ENCODE results near the gene SFTA2.

- TF ChIP-seq CTCF (IDR thresholded peaks at IDR 0.05) (no peak), EZH2phosphoT487 (IDR thresholded peaks at IDR 0.05) (no peak), EZH2 (IDR thresholded peaks at IDR 0.05) (no peak)
Observed at GRCh38 chr6:30907758-30908591, 24.0 kb downstream of the SFTA2 start, which contains the start of gene GTF2H4.
